ENCODE results near the gene MUC5B.
"Not testable (repeated sequence)": the region's sequence is repeated elsewhere in the genome, so short reads cannot be mapped to it uniquely, and the experiment has no call there.

Gene MUC5B

GRCh38 chr11:1242751-1243150, 19.9 kb downstream of the MUC5B start:
- not testable (repeated sequence) for DNase-seq (ENCODE audit: low read depth in 1 of 2, low spot score in 1 of 2)

GRCh38 chr11:1243521-1243920, 20.7 kb downstream of the MUC5B start:
- not testable (repeated sequence) for DNase-seq (ENCODE audit: low read depth in 1 of 2, low spot score in 1 of 2)

GRCh38 chr11:1244557-1244956, 21.7 kb downstream of the MUC5B start:
- DNase-seq (ENCODE audit: low read depth in 1 of 2, low spot score in 1 of 2) = not testable (repeated sequence)

GRCh38 chr11:1245717-1246116, 22.9 kb downstream of the MUC5B start:
- not testable (repeated sequence) for DNase-seq (ENCODE audit: low read depth in 1 of 2, low spot score in 1 of 2)

- not testable (repeated sequence) for DNase-seq (ENCODE audit: low read depth in 1 of 2, low spot score in 1 of 2)
Observed at GRCh38 chr11:1246301-1246700, 23.4 kb downstream of the MUC5B start.

- DNase-seq (ENCODE audit: low read depth in 1 of 2, low spot score in 1 of 2) = not testable (repeated sequence)
Observed at GRCh38 chr11:1247026-1247425, 24.2 kb downstream of the MUC5B start.

- DNase-seq (ENCODE audit: low read depth in 1 of 2, low spot score in 1 of 2) = not testable (repeated sequence)
Observed at GRCh38 chr11:1248951-1249350, 26.1 kb downstream of the MUC5B start.

- not testable (repeated sequence) for DNase-seq (ENCODE audit: low read depth in 1 of 2, low spot score in 1 of 2)
Observed at GRCh38 chr11:1250411-1250810, 27.5 kb downstream of the MUC5B start.

GRCh38 chr11:1251236-1251770, 28.4 kb downstream of the MUC5B start:
- no peak for DNase-seq (ENCODE audit: low read depth in 1 of 2, low spot score in 1 of 2)

- no peak for DNase-seq (ENCODE audit: low read depth in 1 of 2, low spot score in 1 of 2)
Observed at GRCh38 chr11:1252371-1253102, 29.7 kb downstream of the MUC5B start.

- no peak for DNase-seq (ENCODE audit: low read depth in 1 of 2, low spot score in 1 of 2)
Observed at GRCh38 chr11:1253103-1253485, 30.2 kb downstream of the MUC5B start.

GRCh38 chr11:1254086-1254648, 31.3 kb downstream of the MUC5B start:
- no peak for DNase-seq (ENCODE audit: low read depth in 1 of 2, low spot score in 1 of 2)

GRCh38 chr11:1254733-1255132, 31.9 kb downstream of the MUC5B start:
- DNase-seq (ENCODE audit: low read depth in 1 of 2, low spot score in 1 of 2) = no peak

GRCh38 chr11:1255151-1255550, 32.3 kb downstream of the MUC5B start:
- DNase-seq (ENCODE audit: low read depth in 1 of 2, low spot score in 1 of 2) = no peak

- no peak for DNase-seq (ENCODE audit: low read depth in 1 of 2, low spot score in 1 of 2)
Observed at GRCh38 chr11:1256257-1257045, 33.6 kb downstream of the MUC5B start.

GRCh38 chr11:1257366-1257765, 34.5 kb downstream of the MUC5B start:
- no peak for DNase-seq (ENCODE audit: low read depth in 1 of 2, low spot score in 1 of 2)

- no peak for DNase-seq (ENCODE audit: low read depth in 1 of 2, low spot score in 1 of 2)
Observed at GRCh38 chr11:1257916-1258315, 35.0 kb downstream of the MUC5B start.

GRCh38 chr11:1258401-1259075, 35.7 kb downstream of the MUC5B start:
- no peak for DNase-seq (ENCODE audit: low read depth in 1 of 2, low spot score in 1 of 2)

GRCh38 chr11:1259076-1259461, 36.2 kb downstream of the MUC5B start:
- DNase-seq (ENCODE audit: low read depth in 1 of 2, low spot score in 1 of 2) = no peak

- no peak for DNase-seq (ENCODE audit: low read depth in 1 of 2, low spot score in 1 of 2)
Observed at GRCh38 chr11:1259561-1259960, 36.7 kb downstream of the MUC5B start.

- DNase-seq (ENCODE audit: low read depth in 1 of 2, low spot score in 1 of 2) = peak; percentile 9 to 32
Observed at GRCh38 chr11:1260023-1260501, 37.2 kb downstream of the MUC5B start.
